Measurements from ENCODE around the gene CCT7. TPM values are rescaled to one million over a fixed set of nuclear protein-coding genes. Genes with fewer than 3 reads are reported as not detected.

CCT7 gene
- polyA plus RNA-seq, 2 of the 4 experiments (the other 2 are of a cell fraction), result 685 to 850 TPM

GRCh38 chr2:73256618-73256922 lies 22.5 kb downstream of the CCT7 start:
- DNase-seq (ENCODE audit: low read depth in 1 of 2, low spot score in 1 of 2) (no peak), ATAC-seq (peak in 1 of 2 experiments; percentile 3; a peak in 3 of 6 replicates), FAIRE-seq (no peak)
- Histone ChIP-seq H3K4me2 (no peak overlapping the region), H3K9me3 (no peaks in the 10 kb centered on the region), H3K4me3 (no peak overlapping the region), H3K27ac (no peak overlapping the region), H3K4me1 (no peaks in the 10 kb centered on the region)
- ChIA-PET CTCF (interaction anchor here (1.1 to 4.8 kb wide), 8 partner anchors 8 to 171 kb away, joined by 3 to 50 read pairs (median 8); partner anchors contain the start of gene EGR4), POLR2A (interaction anchor here (2.1 kb wide), 1 partner anchor 23 kb away, joined by 8 read pairs; the partner anchor contains the start of genes CCT7 and PRADC1)
- TF ChIP-seq, protein P1, sequence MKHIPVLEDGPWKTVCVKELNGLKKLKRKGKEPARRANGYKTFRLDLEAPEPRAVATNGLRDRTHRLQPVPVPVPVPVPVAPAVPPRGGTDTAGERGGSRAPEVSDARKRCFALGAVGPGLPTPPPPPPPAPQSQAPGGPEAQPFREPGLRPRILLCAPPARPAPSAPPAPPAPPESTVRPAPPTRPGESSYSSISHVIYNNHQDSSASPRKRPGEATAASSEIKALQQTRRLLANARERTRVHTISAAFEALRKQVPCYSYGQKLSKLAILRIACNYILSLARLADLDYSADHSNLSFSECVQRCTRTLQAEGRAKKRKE (CRISPR knock-in tag; IDR thresholded peaks at IDR 0.05; ENCODE audit: low read depth), result no peak
- no peak for TF ChIP-seq RAD21 (conservative IDR thresholded peaks at IDR 0.05 in 1 of 2, IDR thresholded peaks at IDR 0.05 in 1 of 2)
- no peak for TF ChIP-seq TFCP2L1 (CRISPR knock-in tag; IDR thresholded peaks at IDR 0.05)
- no peak for TF ChIP-seq KDM5A (IDR thresholded peaks at IDR 0.05)
- TF ChIP-seq GATA3 (IDR thresholded peaks at IDR 0.05; ENCODE audit: borderline replicate concordance), result no peak
- no peak for TF ChIP-seq USF2 (IDR thresholded peaks at IDR 0.05)
- no peak for TF ChIP-seq CTCF (IDR thresholded peaks at IDR 0.05)
- TF ChIP-seq CBX8 (IDR thresholded peaks at IDR 0.05), result no peak
- WGBS (ENCODE audit: missing lambda C conversion rate), result 67% methylated on average over 1 of the region's 1 CpG

DNA sequence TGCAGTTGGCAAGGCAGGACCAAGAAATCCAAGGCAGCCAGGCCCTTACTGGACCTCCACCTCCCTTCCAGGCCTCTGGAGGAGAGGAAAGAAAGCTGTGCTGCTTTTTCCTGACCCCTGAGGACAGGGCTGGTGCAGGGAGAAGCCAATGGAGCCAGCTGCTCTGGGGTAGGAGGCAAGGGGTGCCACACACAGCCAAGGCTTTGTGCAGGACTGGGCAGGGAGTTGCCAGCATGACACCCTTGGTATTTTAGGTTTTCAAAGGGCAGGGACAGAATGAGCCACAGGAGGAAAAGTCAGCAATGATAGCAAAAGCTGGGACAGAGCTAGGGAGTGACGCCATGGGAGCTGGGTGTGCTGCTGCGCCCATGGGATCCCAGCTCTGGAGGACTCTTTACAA lies 22.9 kb downstream of the CCT7 start:
- ATAC-seq (peak; percentile 0 to 5; a peak in 3 of 6 replicates), FAIRE-seq (no peak), DNase-seq (ENCODE audit: low read depth in 1 of 2, low spot score in 1 of 2) (no peak)
- Histone ChIP-seq H3K27ac (no peak overlapping the region), H3K4me3 (no peak overlapping the region), H3K4me2 (no peak overlapping the region), H3K9me3 (no peaks in the 10 kb centered on the region), H3K4me1 (no peaks in the 10 kb centered on the region)
- ChIA-PET POLR2A (interaction anchor here (1.4 to 2.1 kb wide), 2 partner anchors 12 to 24 kb away, joined by 5 to 8 read pairs; partner anchors contain the start of genes CCT7 and PRADC1), CTCF (interaction anchor here (1.1 to 4.8 kb wide), 11 partner anchors 8 to 171 kb away, joined by 3 to 50 read pairs (median 6); partner anchors contain the start of gene EGR4)
- 94% methylated on average over 2 of the region's 2 CpGs for WGBS (ENCODE audit: missing lambda C conversion rate)
- no peak for TF ChIP-seq GATA3 (IDR thresholded peaks at IDR 0.05; ENCODE audit: borderline replicate concordance)
- TF ChIP-seq FOSL2 (IDR thresholded peaks at IDR 0.05), result no peak
- no peak for TF ChIP-seq FOSL2 (CRISPR knock-in tag; IDR thresholded peaks at IDR 0.05)
- TF ChIP-seq, protein P2, sequence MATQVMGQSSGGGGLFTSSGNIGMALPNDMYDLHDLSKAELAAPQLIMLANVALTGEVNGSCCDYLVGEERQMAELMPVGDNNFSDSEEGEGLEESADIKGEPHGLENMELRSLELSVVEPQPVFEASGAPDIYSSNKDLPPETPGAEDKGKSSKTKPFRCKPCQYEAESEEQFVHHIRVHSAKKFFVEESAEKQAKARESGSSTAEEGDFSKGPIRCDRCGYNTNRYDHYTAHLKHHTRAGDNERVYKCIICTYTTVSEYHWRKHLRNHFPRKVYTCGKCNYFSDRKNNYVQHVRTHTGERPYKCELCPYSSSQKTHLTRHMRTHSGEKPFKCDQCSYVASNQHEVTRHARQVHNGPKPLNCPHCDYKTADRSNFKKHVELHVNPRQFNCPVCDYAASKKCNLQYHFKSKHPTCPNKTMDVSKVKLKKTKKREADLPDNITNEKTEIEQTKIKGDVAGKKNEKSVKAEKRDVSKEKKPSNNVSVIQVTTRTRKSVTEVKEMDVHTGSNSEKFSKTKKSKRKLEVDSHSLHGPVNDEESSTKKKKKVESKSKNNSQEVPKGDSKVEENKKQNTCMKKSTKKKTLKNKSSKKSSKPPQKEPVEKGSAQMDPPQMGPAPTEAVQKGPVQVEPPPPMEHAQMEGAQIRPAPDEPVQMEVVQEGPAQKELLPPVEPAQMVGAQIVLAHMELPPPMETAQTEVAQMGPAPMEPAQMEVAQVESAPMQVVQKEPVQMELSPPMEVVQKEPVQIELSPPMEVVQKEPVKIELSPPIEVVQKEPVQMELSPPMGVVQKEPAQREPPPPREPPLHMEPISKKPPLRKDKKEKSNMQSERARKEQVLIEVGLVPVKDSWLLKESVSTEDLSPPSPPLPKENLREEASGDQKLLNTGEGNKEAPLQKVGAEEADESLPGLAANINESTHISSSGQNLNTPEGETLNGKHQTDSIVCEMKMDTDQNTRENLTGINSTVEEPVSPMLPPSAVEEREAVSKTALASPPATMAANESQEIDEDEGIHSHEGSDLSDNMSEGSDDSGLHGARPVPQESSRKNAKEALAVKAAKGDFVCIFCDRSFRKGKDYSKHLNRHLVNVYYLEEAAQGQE (IDR thresholded peaks at IDR 0.05), result no peak
- no peak for TF ChIP-seq CBX8 (IDR thresholded peaks at IDR 0.05)
- TF ChIP-seq, protein P3, sequence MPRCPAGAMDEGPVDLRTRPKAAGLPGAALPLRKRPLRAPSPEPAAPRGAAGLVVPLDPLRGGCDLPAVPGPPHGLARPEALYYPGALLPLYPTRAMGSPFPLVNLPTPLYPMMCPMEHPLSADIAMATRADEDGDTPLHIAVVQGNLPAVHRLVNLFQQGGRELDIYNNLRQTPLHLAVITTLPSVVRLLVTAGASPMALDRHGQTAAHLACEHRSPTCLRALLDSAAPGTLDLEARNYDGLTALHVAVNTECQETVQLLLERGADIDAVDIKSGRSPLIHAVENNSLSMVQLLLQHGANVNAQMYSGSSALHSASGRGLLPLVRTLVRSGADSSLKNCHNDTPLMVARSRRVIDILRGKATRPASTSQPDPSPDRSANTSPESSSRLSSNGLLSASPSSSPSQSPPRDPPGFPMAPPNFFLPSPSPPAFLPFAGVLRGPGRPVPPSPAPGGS (IDR thresholded peaks at IDR 0.05), result no peak
- TF ChIP-seq CEBPB (IDR thresholded peaks at IDR 0.05), result no peak
- TF ChIP-seq NFE2L2 (conservative IDR thresholded peaks at IDR 0.05; ENCODE audit: low read length), result no peak
- TF ChIP-seq CHD2 (IDR thresholded peaks at IDR 0.05; ENCODE audit: low read length, partially characterized antibody), result no peak
- TF ChIP-seq POLR2A (IDR thresholded peaks at IDR 0.05; ENCODE audit: low read length), result no peak
